ENCODE results near the gene DEFB112. TPM values are rescaled to one million over a fixed set of nuclear protein-coding genes. Genes with fewer than 3 reads are reported as not detected.
A peak's percentile ranks its signal among the peaks of the same experiment; 100 is the strongest.

DEFB112 gene
- total RNA-seq, 1 donor from 2014 or later, result not detected

- TF ChIP-seq CTCF (IDR thresholded peaks at IDR 0.05), result no peak
- Mint-ChIP-seq H3K4me1 (ENCODE audit: unreplicated experiment) (no peaks in the 10 kb centered on the region), H3K9me3 (ENCODE audit: unreplicated experiment) (no peaks in the 10 kb centered on the region), H3K27me3 (ENCODE audit: unreplicated experiment) (peaks cover 10% of the 10 kb centered on the region), H3K36me3 (ENCODE audit: unreplicated experiment) (no peaks in the 10 kb centered on the region), H3K27ac (ENCODE audit: unreplicated experiment) (no peak overlapping the region), H3K4me3 (ENCODE audit: unreplicated experiment) (no peak overlapping the region)
- no peak for DNase-seq (ENCODE audit: extremely low spot score, unreplicated experiment)
Observed at GRCh38 chr6:50076431-50076830, 26.7 kb upstream of the DEFB112 start.

- Mint-ChIP-seq H3K27ac (ENCODE audit: unreplicated experiment) (no peak overlapping the region), H3K4me3 (ENCODE audit: unreplicated experiment) (no peak overlapping the region), H3K36me3 (ENCODE audit: unreplicated experiment) (no peaks in the 10 kb centered on the region), H3K9me3 (ENCODE audit: unreplicated experiment) (no peaks in the 10 kb centered on the region), H3K27me3 (ENCODE audit: unreplicated experiment) (peaks cover 11% of the 10 kb centered on the region), H3K4me1 (ENCODE audit: unreplicated experiment) (no peaks in the 10 kb centered on the region)
- no peak for DNase-seq (ENCODE audit: extremely low spot score, unreplicated experiment)
- TF ChIP-seq CTCF (IDR thresholded peaks at IDR 0.05), result no peak
Observed at GRCh38 chr6:50071921-50072320, 22.2 kb upstream of the DEFB112 start.

GRCh38 chr6:50070101-50070500 is 20.4 kb upstream of the DEFB112 start:
- no peak for TF ChIP-seq CTCF (IDR thresholded peaks at IDR 0.05)
- Mint-ChIP-seq H3K9me3 (ENCODE audit: unreplicated experiment) (no peaks in the 10 kb centered on the region), H3K4me1 (ENCODE audit: unreplicated experiment) (no peaks in the 10 kb centered on the region), H3K27me3 (ENCODE audit: unreplicated experiment) (peaks cover 11% of the 10 kb centered on the region), H3K4me3 (ENCODE audit: unreplicated experiment) (no peak overlapping the region), H3K36me3 (ENCODE audit: unreplicated experiment) (no peaks in the 10 kb centered on the region), H3K27ac (ENCODE audit: unreplicated experiment) (no peak overlapping the region)
- DNase-seq (ENCODE audit: extremely low spot score, unreplicated experiment), result no peak

- no peak for DNase-seq (ENCODE audit: extremely low spot score, unreplicated experiment)
- Mint-ChIP-seq H3K36me3 (ENCODE audit: unreplicated experiment) (no peaks in the 10 kb centered on the region), H3K9me3 (ENCODE audit: unreplicated experiment) (no peaks in the 10 kb centered on the region), H3K4me3 (ENCODE audit: unreplicated experiment) (no peak overlapping the region), H3K27ac (ENCODE audit: unreplicated experiment) (no peak overlapping the region), H3K4me1 (ENCODE audit: unreplicated experiment) (no peaks in the 10 kb centered on the region), H3K27me3 (ENCODE audit: unreplicated experiment) (peaks cover 4% of the 10 kb centered on the region)
- peak; percentile 14 for TF ChIP-seq CTCF (IDR thresholded peaks at IDR 0.05)
Observed at GRCh38 chr6:50062051-50062450, 12.3 kb upstream of the DEFB112 start.

- H3K27me3 Mint-ChIP-seq (ENCODE audit: unreplicated experiment), result peaks cover 15% of the 10 kb centered on the region
- no peaks in the 10 kb centered on the region for H3K36me3 Mint-ChIP-seq (ENCODE audit: unreplicated experiment)
- no peak overlapping the region for H3K27ac Mint-ChIP-seq (ENCODE audit: unreplicated experiment)
- H3K4me3 Mint-ChIP-seq (ENCODE audit: unreplicated experiment), result no peak overlapping the region
- no peaks in the 10 kb centered on the region for H3K4me1 Mint-ChIP-seq (ENCODE audit: unreplicated experiment)
- no peak for TF ChIP-seq CTCF (IDR thresholded peaks at IDR 0.05)
- no peak for DNase-seq (ENCODE audit: extremely low spot score, unreplicated experiment)
- no peaks in the 10 kb centered on the region for H3K9me3 Mint-ChIP-seq (ENCODE audit: unreplicated experiment)
Observed at GRCh38 chr6:50056242-50056641, 6.5 kb upstream of the DEFB112 start.

All from osteocyte (in vitro differentiated cells).